ENCODE measurements around the gene KPNA6. TPM values are rescaled to one million over a fixed set of nuclear protein-coding genes. Genes with fewer than 3 reads are reported as not detected.
"Not testable (repeated sequence)": the region's sequence is repeated elsewhere in the genome, so short reads cannot be mapped to it uniquely, and the experiment has no call there.

Gene KPNA6
- total RNA-seq, 1 experiment from 2014 or later, result 45.8 TPM

- Histone ChIP-seq H3K9ac (ENCODE audit: low read length) (no peak overlapping the region), H4K20me1 (ENCODE audit: low read length) (peaks cover 33% of the 10 kb centered on the region), H3K27me3 (ENCODE audit: low read length) (no peaks in the 10 kb centered on the region), H3K4me1 (ENCODE audit: insufficient read depth, low read length) (peaks cover 7% of the 10 kb centered on the region; the same call in 1 of the 2 replicates), H3F3A (ENCODE audit: low read length, unreplicated experiment) (no peaks in the 10 kb centered on the region), H3K4me3 (ENCODE audit: low read length) (no peak overlapping the region), H3K27ac (ENCODE audit: low read length) (no peak overlapping the region), H3K9me2 (replicated peaks; ENCODE audit: low read length) (no peaks in the 10 kb centered on the region), H3K79me2 (ENCODE audit: low read length) (peaks cover 84% of the 10 kb centered on the region), H3K36me3 (ENCODE audit: low read depth, low read length) (peaks cover 7% of the 10 kb centered on the region; the same call in 1 of the 2 replicates), H3K4me2 (ENCODE audit: low read length) (no peak overlapping the region), H2AFZ (ENCODE audit: low read length) (no peak overlapping the region), H3K9me3 (ENCODE audit: low read length) (no peaks in the 10 kb centered on the region)
- DNase-seq, result no peak
- ATAC-seq, result no peak
- BruUV-seq (replicated peaks), result no TSS peak
- TF ChIP-seq CTCF (conservative IDR thresholded peaks at IDR 0.05; ENCODE audit: low read depth, low read length), result no peak
- no peak for TF ChIP-seq EZH2 (IDR thresholded peaks at IDR 0.05; ENCODE audit: low read length, unreplicated experiment)
- no peak for TF ChIP-seq EZH2phosphoT487 (IDR thresholded peaks at IDR 0.05; ENCODE audit: borderline replicate concordance, low read length)
- ChIA-PET POLR2A (ENCODE audit: unreplicated experiment) (interaction anchor here (0.6 kb wide), 1 partner anchor 37 kb away, joined by 3 read pairs; no protein-coding TSS in a partner anchor), CTCF (interaction anchor here (0.6 kb wide), 1 partner anchor 43 kb away, joined by 3 read pairs; no protein-coding TSS in a partner anchor)
- intact Hi-C loops (cut with micrococcal nuclease), result no loop called here
Measured at GRCh38 chr1:32111040-32111623, 3.3 kb downstream of the KPNA6 start.

DNA sequence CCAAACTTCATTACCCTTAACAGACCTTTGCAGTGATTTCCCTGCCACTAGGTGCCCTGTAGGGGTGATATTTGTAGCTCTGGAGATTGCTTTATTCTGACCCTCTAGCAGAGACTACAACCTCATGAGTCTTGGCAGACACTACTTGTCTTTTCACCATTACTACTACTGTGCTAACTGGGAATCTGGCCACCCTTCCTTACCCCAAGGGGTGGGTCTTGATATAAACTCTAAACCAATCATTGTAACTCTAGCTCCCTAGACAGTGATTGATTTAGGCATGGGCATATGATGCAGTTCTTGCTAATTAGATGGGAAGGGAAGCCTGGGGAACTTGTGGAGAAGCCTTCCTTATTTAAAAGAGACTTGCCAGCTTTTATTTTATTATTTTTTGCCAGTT lies 3.9 kb downstream of the KPNA6 start:
- Histone ChIP-seq H3K4me2 (ENCODE audit: low read length) (no peak overlapping the region), H3K4me3 (ENCODE audit: low read length) (no peak overlapping the region), H4K20me1 (ENCODE audit: low read length) (peaks cover 33% of the 10 kb centered on the region), H3K79me2 (ENCODE audit: low read length) (peaks cover 90% of the 10 kb centered on the region), H2AFZ (ENCODE audit: low read length) (no peak overlapping the region), H3K27ac (ENCODE audit: low read length) (no peak overlapping the region), H3K9ac (ENCODE audit: low read length) (no peak overlapping the region), H3K4me1 (ENCODE audit: insufficient read depth, low read length) (peaks cover 7% of the 10 kb centered on the region; the same call in 1 of the 2 replicates), H3K36me3 (ENCODE audit: low read depth, low read length) (peaks cover 7% of the 10 kb centered on the region; the same call in 1 of the 2 replicates), H3K9me3 (ENCODE audit: low read length) (no peaks in the 10 kb centered on the region), H3F3A (ENCODE audit: low read length, unreplicated experiment) (no peaks in the 10 kb centered on the region), H3K9me2 (replicated peaks; ENCODE audit: low read length) (no peaks in the 10 kb centered on the region), H3K27me3 (ENCODE audit: low read length) (no peaks in the 10 kb centered on the region)
- DNase-seq (no peak), ATAC-seq (no peak)
- ChIA-PET CTCF (interaction anchor here (0.6 kb wide), 3 partner anchors 17 to 448 kb away, joined by 3 read pairs; no protein-coding TSS in a partner anchor), POLR2A (ENCODE audit: unreplicated experiment) (no interaction called here)
- intact Hi-C loops (cut with micrococcal nuclease), result no loop called here
- BruUV-seq (replicated peaks), result no TSS peak
- TF ChIP-seq CTCF (conservative IDR thresholded peaks at IDR 0.05; ENCODE audit: low read depth, low read length), result no peak

GRCh38 chr1:32112806-32113375 lies 5.0 kb downstream of the KPNA6 start:
- Histone ChIP-seq H3K27ac (ENCODE audit: low read length) (no peak overlapping the region), H3F3A (ENCODE audit: low read length, unreplicated experiment) (no peaks in the 10 kb centered on the region), H3K9me3 (ENCODE audit: low read length) (no peaks in the 10 kb centered on the region), H3K27me3 (ENCODE audit: low read length) (no peaks in the 10 kb centered on the region), H3K9ac (ENCODE audit: low read length) (no peak overlapping the region), H3K4me1 (ENCODE audit: insufficient read depth, low read length) (peaks cover 7% of the 10 kb centered on the region; the same call in 1 of the 2 replicates), H3K79me2 (ENCODE audit: low read length) (peaks cover 99% of the 10 kb centered on the region), H3K4me3 (ENCODE audit: low read length) (no peak overlapping the region), H3K9me2 (replicated peaks; ENCODE audit: low read length) (no peaks in the 10 kb centered on the region), H3K36me3 (ENCODE audit: low read depth, low read length) (peaks cover 7% of the 10 kb centered on the region; the same call in 1 of the 2 replicates), H3K4me2 (ENCODE audit: low read length) (no peak overlapping the region), H2AFZ (ENCODE audit: low read length) (no peak overlapping the region), H4K20me1 (ENCODE audit: low read length) (peaks cover 36% of the 10 kb centered on the region)
- no TSS peak for BruUV-seq (replicated peaks)
- ATAC-seq, result no peak
- CTCF ChIA-PET, result no interaction called here
- no peak for DNase-seq
- POLR2A ChIA-PET (ENCODE audit: unreplicated experiment), result no interaction called here
- intact Hi-C loops (cut with micrococcal nuclease), result no loop called here
- TF ChIP-seq EZH2 (IDR thresholded peaks at IDR 0.05; ENCODE audit: low read length, unreplicated experiment) (no peak), CTCF (conservative IDR thresholded peaks at IDR 0.05; ENCODE audit: low read depth, low read length) (no peak), EZH2phosphoT487 (IDR thresholded peaks at IDR 0.05; ENCODE audit: borderline replicate concordance, low read length) (no peak)

GRCh38 chr1:32113436-32113835 lies 5.6 kb downstream of the KPNA6 start:
- H3K36me3 ChIP-seq (ENCODE audit: low read depth, low read length); POLR2A ChIA-PET (ENCODE audit: unreplicated experiment); BruUV-seq (replicated peaks); H3K4me2 ChIP-seq (ENCODE audit: low read length); H3K27ac ChIP-seq (ENCODE audit: low read length); H2AFZ ChIP-seq (ENCODE audit: low read length); H3K27me3 ChIP-seq (ENCODE audit: low read length); H3K9ac ChIP-seq (ENCODE audit: low read length); CTCF ChIA-PET; DNase-seq; H3K9me2 ChIP-seq (replicated peaks; ENCODE audit: low read length); ATAC-seq; H3F3A ChIP-seq (ENCODE audit: low read length, unreplicated experiment); H3K4me1 ChIP-seq (ENCODE audit: insufficient read depth, low read length); H3K9me3 ChIP-seq (ENCODE audit: low read length); H3K4me3 ChIP-seq (ENCODE audit: low read length); intact Hi-C loops (cut with micrococcal nuclease): not testable (repeated sequence)
- peaks cover 39% of the 10 kb centered on the region for H4K20me1 ChIP-seq (ENCODE audit: low read length)
- peaks cover 99% of the 10 kb centered on the region for H3K79me2 ChIP-seq (ENCODE audit: low read length)
